Middle frontal gyrus (tissue), 1 donor: ENCODE results near the gene SLMAP.

Experiments used
- DNase-seq: peaks from one replicate; pipeline ENCODE4 v3.0.0-alpha.2; 2015; ENCODE audit warnings: low spot score; ENCODE audit errors: extremely low spot score

Gene SLMAP

DNA sequence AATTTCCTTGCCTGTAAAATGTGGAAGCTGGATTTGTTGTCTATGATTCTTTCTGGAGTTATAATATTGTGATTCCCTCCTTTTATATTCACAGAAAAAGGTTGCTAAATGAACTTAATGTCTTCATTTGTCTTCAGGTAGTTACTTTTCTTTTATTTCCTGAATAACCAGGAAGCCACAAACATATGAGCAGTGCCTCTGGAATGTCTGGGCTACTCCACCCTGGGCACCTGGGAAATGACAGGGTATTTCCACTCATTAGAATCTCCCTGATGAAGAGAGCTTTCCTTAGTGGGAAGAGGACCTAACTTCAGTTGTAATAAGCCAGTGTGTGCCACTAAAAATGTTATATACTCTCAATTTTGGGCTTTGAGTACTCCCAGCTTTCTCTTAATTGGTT, 3.8 kb upstream of the SLMAP start:
- DNase-seq: no peak

DNA sequence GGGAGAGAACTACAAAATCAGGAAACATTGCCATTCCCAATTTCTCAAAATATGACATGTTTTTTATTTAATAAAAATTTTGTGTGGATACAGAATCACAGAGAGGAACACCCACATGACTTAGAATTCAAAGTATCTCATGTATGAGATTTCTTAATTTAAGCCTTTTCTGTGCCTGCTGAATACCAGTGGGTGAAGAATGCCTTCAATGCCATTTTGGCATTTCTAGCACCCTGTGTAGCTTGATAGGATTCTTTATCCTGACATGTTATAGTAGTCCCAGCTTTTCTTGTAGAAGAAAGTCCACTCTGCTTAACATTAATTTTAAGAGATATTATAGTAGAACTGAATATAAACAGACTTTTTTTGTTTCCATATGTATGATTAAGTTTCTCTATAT, 3.1 kb upstream of the SLMAP start:
- DNase-seq: no peak

DNA sequence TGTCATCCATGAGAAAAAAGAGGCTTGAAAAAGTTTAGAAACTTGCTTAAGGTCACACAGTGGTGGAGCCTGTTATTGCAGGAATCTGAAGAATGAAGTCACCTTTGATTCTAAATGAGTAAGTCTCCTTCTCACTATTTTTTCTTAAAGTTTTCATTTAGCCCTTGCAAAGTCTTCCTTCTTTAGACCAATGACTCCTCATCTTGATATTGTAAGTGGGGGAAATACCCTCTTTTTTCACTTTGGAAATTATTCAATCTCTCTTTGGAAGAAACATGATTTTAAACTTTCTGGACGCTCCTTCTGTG, 787 bp upstream of the SLMAP start:
- DNase-seq: no peak

DNA sequence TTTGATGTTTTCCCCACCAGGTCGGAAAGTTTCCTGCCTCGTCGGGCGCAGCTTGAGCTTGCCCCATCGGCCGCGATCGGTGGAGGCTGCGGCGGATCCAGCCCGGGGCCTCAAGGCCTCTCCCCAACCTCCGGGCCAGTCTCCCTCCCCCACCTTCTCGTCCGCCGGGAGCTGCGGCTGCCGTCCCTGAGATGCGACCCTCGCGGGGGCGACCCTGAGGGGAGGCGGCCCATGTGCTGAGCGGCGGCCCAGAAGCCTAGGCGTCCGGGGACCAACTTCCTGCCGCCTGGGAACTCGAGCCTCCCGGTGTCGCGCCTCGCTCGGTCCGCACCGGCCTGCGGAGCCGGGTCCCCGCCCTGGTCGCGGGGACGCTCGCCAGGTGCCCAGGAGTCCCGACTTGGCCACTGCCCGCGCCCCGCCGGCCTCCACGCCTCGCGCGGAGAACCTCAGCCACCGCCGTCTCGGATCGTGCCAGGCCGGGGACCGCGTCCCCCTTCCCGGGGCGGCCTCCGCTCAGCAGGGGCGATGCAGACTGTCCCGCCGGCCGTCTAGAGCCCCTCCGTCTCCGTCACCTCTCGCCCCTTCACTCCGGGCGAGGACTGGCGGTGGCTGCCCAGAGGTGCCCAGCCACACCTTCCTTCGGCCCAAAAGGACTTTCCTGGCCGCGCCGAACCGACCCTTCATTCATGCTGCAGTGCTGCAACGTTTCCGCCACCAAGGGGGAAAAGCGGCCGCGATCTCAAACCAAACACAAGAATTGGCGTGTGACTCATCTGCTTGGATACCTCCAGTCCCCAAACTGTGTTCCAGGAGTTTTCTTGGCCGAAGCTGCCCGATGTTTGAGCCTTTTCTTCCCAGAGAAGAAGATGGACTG, 656 bp downstream of the SLMAP start:
- DNase-seq: no peak

DNA sequence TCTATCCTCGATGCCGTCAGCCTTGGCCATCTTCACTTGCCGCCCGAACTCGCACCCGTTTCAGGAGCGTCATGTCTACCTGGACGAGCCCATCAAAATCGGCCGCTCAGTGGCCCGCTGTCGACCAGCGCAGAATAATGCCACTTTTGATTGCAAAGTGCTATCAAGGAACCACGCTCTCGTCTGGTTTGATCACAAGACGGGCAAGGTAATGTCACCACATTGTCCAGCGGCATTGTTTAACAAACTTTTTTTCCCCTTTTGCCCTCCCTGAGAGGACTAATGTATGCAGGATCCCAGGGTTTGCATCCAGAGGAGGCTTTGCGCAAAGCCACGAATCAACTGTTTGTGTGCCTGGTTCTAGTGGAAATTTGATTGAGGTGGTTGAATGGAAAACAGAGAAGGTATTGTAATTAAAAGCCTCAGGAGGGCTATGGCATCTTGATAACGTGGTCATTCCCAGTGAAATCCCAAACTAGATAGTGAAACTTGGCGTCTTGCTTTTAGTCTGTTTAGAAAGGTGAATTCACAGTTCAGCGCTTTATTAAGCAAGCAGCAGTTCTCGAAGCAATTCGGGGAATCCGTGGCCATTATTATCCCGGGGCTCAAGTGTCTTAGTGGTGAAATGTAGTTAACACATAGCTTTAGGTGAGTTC, 1.7 kb downstream of the SLMAP start:
- no peak for DNase-seq

DNA sequence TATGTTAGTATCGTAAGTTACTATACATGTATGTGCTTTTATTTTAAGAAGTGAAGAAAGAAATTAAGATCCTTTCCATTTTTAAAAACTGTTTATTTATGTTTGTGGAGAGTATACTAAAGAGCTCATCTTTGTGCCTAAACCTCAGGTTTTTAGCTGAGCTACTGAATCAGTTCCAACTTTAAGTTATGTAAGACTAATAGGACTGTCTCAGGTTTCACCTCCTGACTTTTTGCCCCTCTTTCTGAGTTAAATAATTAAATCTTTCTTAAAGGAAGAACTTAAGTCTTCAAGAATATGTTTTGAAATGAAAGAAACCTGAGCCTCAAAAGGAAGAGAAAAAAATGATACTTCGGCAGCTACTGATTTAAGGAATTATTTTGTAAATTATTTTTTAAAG, 2.6 kb downstream of the SLMAP start:
- DNase-seq: no peak

DNA sequence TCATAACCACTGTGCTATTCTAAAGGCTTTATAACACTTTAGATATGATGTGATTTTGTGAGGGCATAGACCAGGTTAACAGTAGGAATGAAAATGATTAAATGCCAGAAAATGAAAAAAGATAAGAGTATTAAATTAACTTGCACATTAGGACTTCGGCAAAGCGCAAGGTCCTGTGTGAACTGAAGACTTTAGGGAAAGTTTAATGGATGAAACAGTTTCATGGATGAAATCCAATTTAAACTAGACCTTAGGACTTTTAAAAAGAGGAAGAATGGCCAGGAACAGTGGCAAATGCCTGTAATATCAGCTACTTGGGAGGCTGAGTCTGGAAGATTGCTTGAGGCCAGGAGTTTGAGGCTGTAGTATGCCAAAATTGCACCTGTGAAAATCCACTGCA, 8.7 kb downstream of the SLMAP start:
- DNase-seq: no peak

DNA sequence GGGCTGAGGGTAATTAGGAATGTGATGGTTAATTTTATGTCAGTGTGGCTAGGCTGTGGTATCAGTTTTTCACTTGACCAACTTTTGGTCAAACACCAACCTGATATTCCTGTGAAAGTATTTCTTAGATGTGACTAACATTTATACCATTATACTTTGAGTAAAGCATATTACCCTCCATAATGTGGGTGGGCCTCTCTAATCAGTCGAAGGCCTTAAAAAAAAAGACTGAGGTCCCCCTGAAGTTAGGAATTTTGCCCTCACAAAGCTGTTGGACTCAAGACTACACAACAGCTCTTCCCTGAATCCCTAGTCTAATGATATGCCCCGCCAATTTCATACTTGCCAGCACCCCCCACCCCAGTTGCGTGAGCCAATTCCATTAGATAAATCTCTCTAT, 12.5 kb downstream of the SLMAP start:
- no peak for DNase-seq

DNA sequence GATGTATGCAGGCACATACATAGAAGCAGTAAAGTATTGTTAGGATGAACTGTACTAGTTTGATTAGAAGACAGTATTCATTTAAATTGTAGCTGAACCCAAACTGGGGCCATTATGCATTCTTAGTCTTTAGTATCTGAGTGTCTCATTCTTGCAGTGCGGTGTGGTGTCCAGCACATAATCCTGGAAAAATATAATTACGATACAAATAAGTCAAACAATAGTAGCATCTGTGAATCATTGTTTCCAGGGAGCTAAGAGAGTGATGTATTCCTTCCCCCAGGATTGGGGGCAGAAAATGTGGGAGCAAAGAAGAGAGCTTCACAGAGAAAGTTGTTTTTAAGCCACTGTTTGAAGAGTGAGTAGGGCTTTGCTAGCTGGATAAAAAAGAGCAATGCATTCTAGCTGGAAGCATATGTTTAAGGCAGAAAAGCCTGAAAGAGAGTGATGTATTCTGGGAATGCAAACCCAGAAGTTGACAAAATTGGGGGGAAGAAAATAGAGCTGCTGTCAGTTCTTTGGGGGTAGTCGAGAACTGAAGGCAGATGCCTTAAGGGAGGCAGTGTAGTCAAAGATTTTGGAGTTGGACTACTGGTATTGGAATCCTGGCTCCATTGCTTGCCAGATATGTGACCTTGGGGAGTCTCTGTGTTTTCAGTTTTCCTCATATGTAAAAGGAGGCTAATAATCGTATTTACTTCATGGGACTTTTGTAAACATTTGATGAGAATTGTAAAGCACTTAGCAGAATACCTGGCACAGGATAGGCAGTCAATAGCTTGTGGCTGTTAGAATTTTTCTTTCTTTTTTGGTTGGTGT, 14.1 kb downstream of the SLMAP start:
- DNase-seq: no peak

DNA sequence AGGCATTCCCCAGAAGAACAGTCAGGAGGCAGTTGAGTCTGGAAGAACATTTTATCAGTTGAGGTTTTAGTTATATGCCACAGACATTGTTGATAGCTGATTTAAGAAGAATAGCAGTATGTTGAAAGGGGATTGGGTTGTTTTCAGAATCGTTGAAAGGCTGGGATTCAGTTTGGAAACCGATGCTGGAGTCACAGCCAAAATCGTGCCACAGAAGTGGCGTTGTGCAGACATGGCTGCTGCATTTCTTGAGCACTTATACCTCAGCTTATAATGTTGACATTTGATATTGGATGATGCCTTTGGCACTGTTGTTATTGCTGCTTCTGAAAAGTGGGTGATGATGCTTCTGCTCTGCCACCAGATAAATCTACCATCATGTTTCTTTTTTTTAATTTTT, 16.1 kb downstream of the SLMAP start:
- DNase-seq: no peak

DNA sequence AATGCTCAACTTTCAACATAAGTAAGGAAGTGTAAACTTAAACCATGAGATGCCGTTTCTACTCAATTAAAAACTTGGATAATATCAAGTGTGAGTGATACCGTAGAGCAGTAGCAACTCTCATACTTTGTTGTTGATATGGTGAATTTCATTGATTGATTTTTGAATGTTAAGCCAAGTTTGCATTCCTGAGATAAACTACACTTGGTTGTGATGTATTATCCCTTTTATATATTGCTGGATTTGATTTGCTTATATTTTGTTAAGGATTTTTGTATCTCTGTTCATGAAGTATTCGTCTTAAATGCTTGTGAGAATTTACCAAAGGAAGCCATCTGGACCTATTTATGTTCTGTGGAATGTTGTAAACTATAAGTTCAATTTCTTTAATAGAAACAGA, 21.7 kb downstream of the SLMAP start:
- DNase-seq: no peak

DNA sequence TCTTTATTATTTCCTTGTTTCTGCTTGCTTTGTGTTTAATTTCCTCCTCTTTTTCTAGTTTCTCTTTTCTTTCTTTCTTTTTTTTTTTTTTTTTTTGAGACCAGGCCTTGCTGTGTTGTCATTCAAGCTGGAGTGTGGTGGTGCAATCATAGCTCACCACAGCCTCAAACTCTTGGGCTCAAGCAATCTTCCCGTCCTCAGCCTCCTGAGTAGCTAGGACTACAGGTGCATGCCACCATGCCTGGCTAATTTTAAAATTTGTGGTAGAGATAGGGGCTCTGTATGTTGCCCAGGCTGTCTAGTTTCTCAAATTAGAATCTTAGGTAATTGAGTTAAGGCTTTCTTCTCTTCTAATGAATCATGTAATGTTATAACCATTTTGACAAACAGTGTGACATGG, 22.4 kb downstream of the SLMAP start:
- no peak for DNase-seq

DNA sequence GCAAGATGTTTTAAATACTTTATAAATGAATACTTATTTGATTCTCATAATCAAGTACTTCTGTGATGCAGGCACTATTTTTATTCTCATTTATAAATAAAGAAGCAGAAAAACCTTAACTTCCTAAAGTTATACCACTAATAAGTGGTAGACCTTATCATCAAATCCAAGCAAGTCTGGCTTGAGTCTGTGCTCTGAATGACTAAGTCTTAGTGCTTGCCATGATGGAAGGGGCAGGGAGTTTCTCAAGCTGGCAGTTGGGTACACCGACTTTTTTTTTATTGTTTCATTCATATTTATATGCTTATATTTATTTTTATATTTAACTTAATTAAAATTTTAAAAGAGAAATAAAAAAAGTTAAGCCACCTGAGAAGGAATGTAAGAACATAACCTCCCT, 23.6 kb downstream of the SLMAP start:
- DNase-seq: no peak

DNA sequence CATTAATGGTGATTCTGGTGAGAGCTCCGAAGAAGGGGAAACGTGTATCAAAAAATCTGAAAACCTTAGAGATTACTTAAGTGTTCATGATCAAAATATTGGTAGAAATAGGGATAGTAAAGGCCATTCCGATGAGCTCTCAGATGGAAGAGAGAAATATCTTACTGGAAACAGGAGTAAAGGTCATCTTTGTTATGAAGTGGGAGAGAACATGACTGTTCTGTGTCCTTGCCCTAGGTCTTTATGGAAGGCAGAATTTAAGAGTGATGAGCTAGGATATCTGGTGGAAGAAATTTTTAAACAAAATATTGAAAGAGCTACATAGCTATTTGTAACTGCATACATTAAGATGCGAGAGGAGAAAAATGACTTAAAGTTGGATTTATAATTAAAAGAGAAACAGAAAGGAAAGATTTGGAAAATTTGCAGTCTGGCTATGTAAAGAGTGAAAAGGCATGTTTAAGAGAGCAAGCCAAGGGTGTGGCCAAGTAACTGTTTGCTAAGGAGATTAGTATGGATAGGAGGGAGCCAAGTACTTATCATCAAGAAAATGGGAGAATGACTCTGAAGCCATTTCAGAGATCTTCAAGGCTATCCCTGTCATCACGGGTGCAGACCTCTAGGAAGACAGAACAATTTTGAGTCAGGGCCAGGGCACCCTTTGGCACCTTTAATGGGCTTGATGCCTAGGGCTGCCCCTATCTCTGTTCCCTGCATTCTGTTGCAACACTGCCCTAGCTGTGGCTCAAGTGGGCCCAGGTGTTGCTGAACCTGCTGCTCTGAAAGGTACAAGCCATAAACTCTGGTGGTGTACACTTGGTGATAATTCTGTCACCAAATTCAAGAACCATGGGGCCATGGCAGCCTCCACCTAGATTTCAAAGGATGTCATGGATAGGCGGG, 27.3 kb downstream of the SLMAP start:
- DNase-seq: no peak

DNA sequence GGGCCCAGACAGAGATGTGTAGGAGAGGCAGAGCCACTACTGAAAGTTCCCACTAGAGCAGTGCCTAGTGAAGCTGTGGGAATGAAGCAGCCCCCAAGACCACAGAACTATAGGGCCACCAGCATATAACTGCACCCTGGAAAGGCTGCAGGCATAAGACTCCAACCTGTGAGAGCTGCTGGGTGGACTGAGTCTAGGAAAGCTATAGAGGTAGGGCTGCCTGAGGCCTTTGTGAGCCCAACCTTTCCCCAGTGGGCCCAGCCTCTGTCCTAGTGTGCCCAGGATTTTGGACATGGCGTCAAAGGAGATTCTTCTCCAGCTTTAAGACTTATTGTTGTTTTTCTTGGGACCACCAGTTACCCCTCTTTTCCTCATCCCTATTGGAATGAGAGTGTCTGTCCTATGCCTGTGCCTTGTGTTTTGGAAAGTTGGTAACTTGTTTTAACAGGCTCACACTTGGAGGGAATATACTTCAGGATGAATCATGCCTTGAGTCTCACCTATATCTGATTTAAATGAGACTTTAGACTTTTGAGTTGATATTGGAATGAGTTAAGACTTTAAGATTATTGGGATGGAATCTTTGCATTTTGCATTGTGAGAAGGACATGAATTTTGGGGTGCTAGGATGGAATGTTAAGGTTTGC, 28.1 kb downstream of the SLMAP start:
- DNase-seq: no peak

DNA sequence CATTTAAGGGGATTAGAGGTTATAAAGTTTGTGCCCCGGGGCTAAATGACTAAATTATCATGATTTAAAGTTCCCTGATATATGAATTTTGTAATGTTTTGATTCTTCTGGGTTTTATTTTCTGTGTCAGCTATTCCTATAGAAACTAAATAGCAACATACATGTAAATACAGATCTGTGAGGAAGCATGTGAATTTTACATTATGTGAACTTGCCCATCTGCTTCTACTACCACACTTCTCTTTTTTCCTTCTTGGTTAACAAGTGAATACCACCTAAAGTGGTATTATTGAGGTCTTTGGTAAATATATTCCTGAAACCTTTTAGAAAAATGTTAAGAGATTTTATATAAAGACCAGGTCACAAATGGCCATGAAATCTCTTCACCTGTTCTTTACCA, 29.3 kb downstream of the SLMAP start:
- no peak for DNase-seq

DNA sequence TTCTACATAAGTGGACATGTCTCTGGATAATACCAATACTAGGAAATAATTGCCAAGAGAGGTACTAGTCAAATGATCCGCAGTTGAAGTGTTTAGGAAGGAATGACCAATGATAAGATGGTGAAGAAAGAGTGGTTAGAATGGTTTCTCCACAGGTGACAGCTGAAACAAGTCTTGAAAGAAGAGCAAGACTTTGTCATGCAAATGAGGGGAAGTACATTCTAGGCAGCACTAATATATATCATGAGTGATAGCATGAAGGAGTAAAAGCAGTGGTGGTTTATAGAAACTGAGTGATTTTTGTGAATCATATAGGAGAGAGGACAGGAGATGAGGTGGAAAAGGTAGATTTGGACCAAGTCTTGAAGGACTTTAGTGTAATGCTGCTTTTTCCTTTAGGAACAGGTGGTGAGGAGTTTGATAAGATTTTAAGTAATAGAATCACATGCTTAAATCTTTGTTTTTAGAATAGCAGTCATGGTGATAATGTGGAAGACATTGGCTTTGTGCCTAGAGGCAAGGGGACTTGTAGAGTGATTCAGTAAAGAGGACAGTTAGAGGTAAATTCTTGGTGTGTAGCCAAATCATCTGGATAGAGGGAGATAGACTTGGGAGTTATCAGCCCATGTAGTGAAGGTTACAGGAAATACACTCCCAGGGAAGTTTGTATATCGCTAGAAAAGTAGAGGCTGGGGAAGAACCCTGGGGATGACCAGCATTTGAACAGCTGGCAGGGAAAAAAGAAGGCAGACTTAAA, 31.9 kb downstream of the SLMAP start:
- no peak for DNase-seq

DNA sequence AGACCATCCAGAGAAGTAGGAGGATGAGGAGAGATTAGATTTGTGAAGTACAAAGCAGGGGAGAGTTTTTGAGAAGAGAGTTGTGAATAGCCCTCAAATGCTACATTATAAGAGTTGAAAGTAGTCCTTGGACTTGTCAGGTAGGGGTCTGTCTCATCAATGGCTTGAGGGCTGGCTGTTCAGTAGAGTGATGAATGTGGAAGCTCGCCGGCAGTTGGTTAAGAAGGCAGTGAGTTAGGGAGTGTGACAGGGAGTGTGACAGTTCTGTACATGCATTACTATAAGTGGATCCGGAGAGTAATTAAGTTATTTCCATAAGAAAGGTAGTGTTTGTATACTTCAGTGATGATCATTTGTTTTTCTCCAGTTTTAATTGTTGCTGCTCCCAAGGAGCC, 32.5 kb downstream of the SLMAP start:
- DNase-seq: no peak

DNA sequence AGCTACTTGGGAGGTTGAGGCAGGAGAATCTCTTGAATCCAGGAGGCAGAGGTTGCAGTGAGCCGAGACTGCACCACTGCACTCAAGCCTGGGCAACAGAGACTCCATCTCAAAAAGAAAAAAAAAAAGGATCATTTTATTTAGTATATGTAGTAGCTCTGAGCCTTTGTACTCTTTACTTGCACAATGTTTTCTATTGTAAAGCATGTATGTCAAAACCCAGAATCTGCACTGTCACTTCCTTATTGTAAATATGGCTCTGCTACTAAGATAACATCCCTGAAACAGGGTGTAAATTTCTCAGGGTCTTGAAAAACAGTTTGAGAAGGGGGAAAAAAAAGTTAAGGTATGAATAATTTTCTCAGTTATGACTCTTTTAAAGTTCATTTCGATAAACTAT, 35.1 kb downstream of the SLMAP start:
- DNase-seq: no peak

DNA sequence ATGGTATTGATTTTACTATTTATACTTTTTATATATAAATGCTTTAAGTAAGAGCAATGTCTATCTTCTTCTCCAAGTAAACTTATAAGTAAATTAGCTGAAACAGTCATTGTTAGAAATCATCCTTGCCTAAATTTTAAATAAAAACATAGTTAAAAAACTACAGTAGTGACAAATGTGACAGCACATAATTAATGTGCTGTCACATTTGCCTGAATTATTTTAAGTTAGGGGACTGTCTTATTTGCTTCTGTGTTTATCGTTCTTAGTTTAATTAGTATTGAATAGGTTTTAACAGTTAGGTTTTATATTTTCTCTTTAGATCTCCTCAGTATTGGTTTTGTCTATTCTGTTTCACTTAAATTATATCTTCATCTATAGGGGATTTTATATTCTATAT, 36.1 kb downstream of the SLMAP start:
- no peak for DNase-seq
